Measurements from ENCODE around the gene FANCE. TPM values are rescaled to one million over a fixed set of nuclear protein-coding genes. Genes with fewer than 3 reads are reported as not detected.

Gene FANCE
- total and polyA plus RNA-seq, 9 of the 15 experiments (the other 6 are each of a cell fraction or from before 2014, with no cell fraction given): 5.7 to 30.2 (median 17.0) TPM

DNA sequence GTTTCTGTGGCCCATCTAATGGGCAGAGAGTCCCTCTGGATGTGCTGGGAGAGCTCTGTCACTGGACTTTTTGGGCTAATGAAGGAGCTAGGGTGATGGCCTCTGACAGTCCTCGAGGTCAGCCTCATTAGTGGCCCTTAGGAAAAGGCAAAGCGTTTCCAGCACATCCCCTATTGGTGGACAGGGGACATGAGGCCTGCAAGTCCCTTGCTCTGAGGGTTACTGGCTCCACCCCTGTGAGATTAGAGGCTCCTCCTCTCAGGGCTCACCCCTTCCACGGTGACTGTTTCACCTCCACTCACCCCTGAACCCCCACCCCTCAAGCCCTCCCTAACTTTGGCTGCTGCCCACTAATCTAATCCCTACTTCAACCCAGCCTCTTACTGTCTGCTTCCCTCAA lies 12.8 kb upstream of the FANCE start (continued):
- TF ChIP-seq ZNF518B (CRISPR knock-in tag; IDR thresholded peaks at IDR 0.05): no peak
- no peak for TF ChIP-seq ZFPM2 (CRISPR knock-in tag; IDR thresholded peaks at IDR 0.05)
- TF ChIP-seq RERE (CRISPR knock-in tag; IDR thresholded peaks at IDR 0.05; ENCODE audit: borderline replicate concordance): no peak
- no peak for TF ChIP-seq FOSL1 (tag; conservative IDR thresholded peaks at IDR 0.05)
- TF ChIP-seq SRSF9 (IDR thresholded peaks at IDR 0.05; ENCODE audit: borderline replicate concordance, low read depth, low read length): no peak
- no peak for TF ChIP-seq PTTG1 (tag; IDR thresholded peaks at IDR 0.05; ENCODE audit: low read depth)
- 0 out of 2 replicates have a peak, but pooled peaks have one; percentile 32 for TF ChIP-seq RAD51 (IDR thresholded peaks at IDR 0.05; ENCODE audit: borderline replicate concordance, low read depth)
- TF ChIP-seq ZBTB7A (IDR thresholded peaks at IDR 0.05; ENCODE audit: borderline replicate concordance, control insufficient read depth, low read depth, low read length): peak; percentile 53; the same call in 1 of the 2 replicates
- TF ChIP-seq L3MBTL2 (IDR thresholded peaks at IDR 0.05): peak; percentile 80
- TF ChIP-seq USF1 (CRISPR knock-in tag; IDR thresholded peaks at IDR 0.05): peak; percentile 80
- TF ChIP-seq MECOM (CRISPR knock-in tag; IDR thresholded peaks at IDR 0.05): no peak
- no peak for TF ChIP-seq KLF10 (CRISPR knock-in tag; IDR thresholded peaks at IDR 0.05)
- no peak for TF ChIP-seq ZNF316 (IDR thresholded peaks at IDR 0.05)
- no peak for TF ChIP-seq HNRNPUL1 (IDR thresholded peaks at IDR 0.05; ENCODE audit: low read length)
- TF ChIP-seq NR2C1 (IDR thresholded peaks at IDR 0.05): peak; percentile 46; the same call in 1 of the 2 replicates
- no peak for TF ChIP-seq NR2C1 (tag; IDR thresholded peaks at IDR 0.05)
- no peak for TF ChIP-seq ZNF3 (CRISPR knock-in tag; IDR thresholded peaks at IDR 0.05)
- no peak for TF ChIP-seq RUNX1 (IDR thresholded peaks at IDR 0.05; ENCODE audit: low read depth)
- no peak for TF ChIP-seq NONO (IDR thresholded peaks at IDR 0.05; ENCODE audit: low read depth in 2 of 2, low read length in 1 of 2)
